ENCODE measurements around the gene MED15. TPM values are rescaled to one million over a fixed set of nuclear protein-coding genes. Genes with fewer than 3 reads are reported as not detected.
A peak's percentile ranks its signal among the peaks of the same experiment; 100 is the strongest.

MED15 gene
- total RNA-seq, 5 donors from 2014 or later (not counting 1 experiment from before 2014, with no cell fraction given): 214 to 317 (median 262) TPM

DNA sequence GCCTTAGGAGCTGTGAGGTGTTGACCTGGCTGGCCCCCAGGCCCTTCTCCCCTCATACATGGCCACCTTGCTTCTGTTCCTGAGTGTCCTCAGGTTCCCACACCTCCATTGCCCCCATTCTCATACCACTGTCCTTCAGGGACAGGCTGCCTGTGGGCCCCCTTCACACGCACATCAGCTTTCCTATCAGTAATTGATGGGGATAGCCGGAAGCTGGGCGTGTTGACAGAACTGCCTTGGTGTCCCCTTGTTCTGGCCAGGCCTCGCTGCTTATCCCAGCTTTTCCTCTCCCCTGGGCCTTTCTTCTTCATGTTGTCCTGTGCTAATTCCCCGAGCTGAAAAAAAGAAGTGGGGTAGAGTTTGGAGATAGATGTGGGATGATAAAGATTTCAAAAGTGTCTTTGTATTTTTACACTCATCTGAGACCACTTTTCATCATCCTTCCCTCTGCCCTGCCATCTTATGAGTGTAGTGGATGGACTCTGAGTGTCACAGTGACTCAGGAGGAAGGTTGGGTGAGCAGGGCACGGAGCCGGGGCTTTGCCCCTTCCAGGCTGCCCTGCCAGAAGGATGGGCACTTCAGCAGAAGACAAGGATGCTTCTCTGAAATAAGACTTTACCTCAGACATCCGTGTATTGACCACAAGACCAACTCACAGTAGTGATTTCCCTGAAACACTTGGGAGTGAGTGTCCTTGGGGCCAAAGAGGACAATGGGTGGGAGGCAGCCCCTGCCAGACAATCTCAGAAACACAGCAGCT is 42.8 kb downstream of the MED15 start:
- Histone ChIP-seq H3K27ac (ENCODE audit: low read length) (peak overlapping the region; percentile 82), H3K36me3 (ENCODE audit: control insufficient read depth in 2 of 2, extremely low read depth in 1 of 2, insufficient read depth in 1 of 2, low read length in 1 of 2) (peaks cover 14 to 37% of the 10 kb centered on the region in 2 donors), H3K4me3 (ENCODE audit: control insufficient read depth in 1 of 2, extremely low read depth in 1 of 2, low read length in 1 of 2) (peak overlapping the region; percentile 25 to 39), H3K4me1 (ENCODE audit: control insufficient read depth in 1 of 2, extremely low read depth in 1 of 2, insufficient read depth in 2 of 2, low read length in 2 of 2) (peaks cover 70 to 97% of the 10 kb centered on the region in 2 experiments), H3K27me3 (replicated peaks in 1 of 2; ENCODE audit: control insufficient read depth in 2 of 2, extremely low read depth in 1 of 2, insufficient read depth in 2 of 2, low read length in 1 of 2) (no peaks in the 10 kb centered on the region), H3K9me3 (no peaks in the 10 kb centered on the region)
- peak overlapping the region; percentile 98 to 99 for H3K27ac Mint-ChIP-seq
- CTCF ChIA-PET: interaction anchor here in 1 of 2 donors (0.6 to 1.4 kb wide), 3 partner anchors 12 to 19 kb away, joined by 3 to 7 read pairs (median 7); no protein-coding TSS in a partner anchor
- no peaks in the 10 kb centered on the region for H3K9me3 Mint-ChIP-seq
- DNase-seq (no peak), ATAC-seq (replicated peaks in 1 of 4) (no peak)
- no peaks in the 10 kb centered on the region for H3K27me3 Mint-ChIP-seq
- POLR2A ChIA-PET: no interaction called here
- H3K4me1 Mint-ChIP-seq: peaks cover 83 to 95% (median 92%) of the 10 kb centered on the region in 3 donors
- peaks cover 24% of the 10 kb centered on the region for H3K36me3 Mint-ChIP-seq
- WGBS (ENCODE audit: insufficient coverage): 64% methylated on average over 4 of the region's 8 CpGs
- H3K4me3 Mint-ChIP-seq: peak overlapping the region; percentile 75 to 81 (median 79)

DNA sequence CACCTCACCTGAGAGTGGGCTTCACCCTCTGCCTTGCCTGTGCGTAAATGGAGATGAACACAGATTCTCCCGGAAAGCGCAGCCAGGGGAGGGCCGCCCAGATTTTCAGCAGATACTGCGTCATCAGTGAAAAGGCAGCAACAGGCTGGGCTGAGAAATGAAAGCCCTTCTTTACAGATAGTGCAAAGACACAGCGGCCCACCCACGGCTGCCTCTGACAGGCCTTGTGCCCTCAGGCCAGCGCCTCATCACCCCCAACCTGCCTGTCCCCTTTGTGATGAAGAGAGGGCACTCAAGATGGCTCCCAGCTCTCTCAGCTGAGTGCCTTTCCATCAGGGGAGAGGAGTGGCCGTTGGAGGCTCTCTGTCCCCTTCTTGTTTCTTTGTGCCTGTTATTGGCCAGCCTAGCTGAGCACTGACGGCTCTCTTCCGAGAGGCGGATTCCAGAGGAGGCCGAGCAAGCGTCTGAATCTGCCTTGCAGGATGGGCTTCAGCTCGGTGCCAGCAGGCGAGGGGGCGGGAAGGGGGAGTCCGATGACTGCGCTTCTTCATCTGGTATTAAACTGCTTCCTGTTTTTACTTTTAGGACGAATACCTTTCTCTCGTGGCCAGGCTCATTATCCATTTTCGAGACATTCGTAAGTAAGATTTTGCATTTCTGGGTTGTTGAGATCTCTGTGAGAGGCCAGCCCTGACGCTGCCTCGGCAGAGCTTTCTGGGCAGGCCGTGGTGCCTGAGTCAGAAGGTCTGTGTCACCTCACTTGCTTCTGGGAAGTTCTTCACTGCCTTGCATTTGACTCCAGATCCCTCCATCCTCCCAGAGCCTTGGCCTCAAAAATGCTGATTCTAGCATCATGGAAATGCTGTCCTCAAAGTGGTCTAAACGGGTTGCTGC is 43.7 kb downstream of the MED15 start:
- peak; percentile 53 to 61 (median 55) for ATAC-seq (replicated peaks in 1 of 4)
- Histone ChIP-seq H3K36me3 (ENCODE audit: control insufficient read depth in 2 of 2, extremely low read depth in 1 of 2, insufficient read depth in 1 of 2, low read length in 1 of 2) (peaks cover 12 to 41% of the 10 kb centered on the region in 2 donors), H3K4me3 (ENCODE audit: control insufficient read depth in 1 of 2, extremely low read depth in 1 of 2, low read length in 1 of 2) (peak overlapping the region; percentile 36 to 39), H3K27me3 (replicated peaks in 1 of 2; ENCODE audit: control insufficient read depth in 2 of 2, extremely low read depth in 1 of 2, insufficient read depth in 2 of 2, low read length in 1 of 2) (no peaks in the 10 kb centered on the region), H3K9me3 (no peaks in the 10 kb centered on the region), H3K4me1 (ENCODE audit: control insufficient read depth in 1 of 2, extremely low read depth in 1 of 2, insufficient read depth in 2 of 2, low read length in 2 of 2) (peaks cover 72 to 97% of the 10 kb centered on the region in 2 experiments), H3K27ac (ENCODE audit: low read length) (peak overlapping the region; percentile 82)
- CTCF ChIA-PET: interaction anchor here (0.5 to 0.9 kb wide), 4 partner anchors 11 to 134 kb away, joined by 3 read pairs; no protein-coding TSS in a partner anchor
- Mint-ChIP-seq H3K27me3 (no peaks in the 10 kb centered on the region), H3K4me3 (peak overlapping the region; percentile 75 to 81 (median 79)), H3K4me1 (peaks cover 84 to 95% (median 92%) of the 10 kb centered on the region in 3 donors), H3K9me3 (no peaks in the 10 kb centered on the region), H3K36me3 (peaks cover 25% of the 10 kb centered on the region), H3K27ac (peak overlapping the region; percentile 98 to 99)
- POLR2A ChIA-PET: interaction anchor here in 1 of 2 donors (0.6 kb wide), 1 partner anchor 38 kb away, joined by 3 read pairs; no protein-coding TSS in a partner anchor
- DNase-seq: peak; percentile 42 to 76 (median 59)
- WGBS (ENCODE audit: insufficient coverage): 25% methylated on average over 23 of the region's 27 CpGs

DNA sequence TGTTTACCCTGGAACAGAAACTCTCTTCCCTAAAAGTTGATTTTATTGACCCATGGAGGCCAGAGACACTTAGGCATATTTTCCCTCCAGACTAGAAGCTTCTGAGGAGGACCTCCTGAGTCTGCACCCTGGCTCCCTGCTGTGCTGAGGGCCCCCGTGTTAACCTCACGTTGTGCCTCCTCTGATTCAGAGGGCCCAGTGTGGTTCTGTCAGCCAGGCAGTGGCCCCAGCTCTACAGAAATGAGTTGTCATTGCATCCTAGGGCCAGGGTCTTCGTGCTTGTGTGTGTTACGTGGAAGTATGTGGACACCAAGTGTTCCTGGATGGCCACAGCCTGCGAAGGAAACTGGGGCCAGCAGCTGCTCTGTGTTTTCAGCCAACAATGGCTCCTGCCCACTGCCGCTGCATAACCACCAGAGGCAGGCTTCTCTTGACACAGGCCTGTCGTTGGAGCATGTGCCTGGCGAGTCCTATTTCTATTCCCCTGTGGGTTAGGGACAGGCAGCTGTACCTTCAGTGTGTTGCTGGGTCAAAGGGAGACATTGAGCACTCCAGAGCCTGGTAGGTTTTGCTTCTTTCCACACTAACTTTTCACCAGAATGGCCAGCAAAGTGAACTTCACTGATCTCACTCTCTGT is 44.5 kb downstream of the MED15 start:
- Histone ChIP-seq H3K27me3 (replicated peaks in 1 of 2; ENCODE audit: control insufficient read depth in 2 of 2, extremely low read depth in 1 of 2, insufficient read depth in 2 of 2, low read length in 1 of 2) (no peaks in the 10 kb centered on the region), H3K4me1 (ENCODE audit: control insufficient read depth in 1 of 2, extremely low read depth in 1 of 2, insufficient read depth in 2 of 2, low read length in 2 of 2) (peaks cover 73 to 98% of the 10 kb centered on the region in 2 experiments), H3K4me3 (ENCODE audit: control insufficient read depth in 1 of 2, extremely low read depth in 1 of 2, low read length in 1 of 2) (peak overlapping the region in 1 of 2 donors; percentile 39), H3K27ac (ENCODE audit: low read length) (peak overlapping the region; percentile 82), H3K36me3 (ENCODE audit: control insufficient read depth in 2 of 2, extremely low read depth in 1 of 2, insufficient read depth in 1 of 2, low read length in 1 of 2) (peaks cover 12 to 45% of the 10 kb centered on the region in 2 donors), H3K9me3 (no peaks in the 10 kb centered on the region)
- H3K27ac Mint-ChIP-seq: peak overlapping the region; percentile 98 to 99
- H3K36me3 Mint-ChIP-seq: peaks cover 30% of the 10 kb centered on the region
- H3K27me3 Mint-ChIP-seq: no peaks in the 10 kb centered on the region
- DNase-seq (peak in 16 of 35 experiments; percentile 21 to 60 (median 39)), ATAC-seq (replicated peaks in 1 of 4) (peak in 2 of 4 experiments; percentile 24)
- H3K4me1 Mint-ChIP-seq: peaks cover 84 to 97% (median 93%) of the 10 kb centered on the region in 3 donors
- no peaks in the 10 kb centered on the region for H3K9me3 Mint-ChIP-seq
- H3K4me3 Mint-ChIP-seq: peak overlapping the region; percentile 75 to 81 (median 79)
- ChIA-PET CTCF (interaction anchor here (0.8 to 2.0 kb wide), 5 partner anchors 11 to 53 kb away, joined by 3 to 7 read pairs (median 3); partner anchors contain the start of gene MED15 (in 1 of the 2)), POLR2A (interaction anchor here in 1 of 2 donors (0.6 kb wide), 1 partner anchor 39 kb away, joined by 3 read pairs; no protein-coding TSS in a partner anchor)
- 47% methylated on average over 6 of the region's 8 CpGs for WGBS (ENCODE audit: insufficient coverage)

GRCh38 chr22:20552443-20553401 is 45.3 kb downstream of the MED15 start:
- peaks cover 12 to 45% of the 10 kb centered on the region in 2 donors for H3K36me3 ChIP-seq (ENCODE audit: control insufficient read depth in 2 of 2, extremely low read depth in 1 of 2, insufficient read depth in 1 of 2, low read length in 1 of 2)
- no peak for ATAC-seq (replicated peaks in 1 of 4)

More at GRCh38 chr22:20552443-20553401, 45.3 kb downstream of the MED15 start:
- H3K9me3 ChIP-seq: no peaks in the 10 kb centered on the region
- H3K4me1 ChIP-seq (ENCODE audit: control insufficient read depth in 1 of 2, extremely low read depth in 1 of 2, insufficient read depth in 2 of 2, low read length in 2 of 2): peaks cover 78 to 100% of the 10 kb centered on the region in 2 experiments
- Mint-ChIP-seq H3K4me1 (peaks cover 91 to 99% (median 97%) of the 10 kb centered on the region in 3 donors), H3K36me3 (peaks cover 34% of the 10 kb centered on the region), H3K4me3 (peak overlapping the region; percentile 75 to 81 (median 79)), H3K27me3 (no peaks in the 10 kb centered on the region), H3K27ac (peak overlapping the region; percentile 98 to 99), H3K9me3 (no peaks in the 10 kb centered on the region)
- no peak for DNase-seq
- H3K27me3 ChIP-seq (replicated peaks in 1 of 2; ENCODE audit: control insufficient read depth in 2 of 2, extremely low read depth in 1 of 2, insufficient read depth in 2 of 2, low read length in 1 of 2): no peaks in the 10 kb centered on the region
- ChIA-PET CTCF (interaction anchor here (0.5 to 2.0 kb wide), 7 partner anchors 10 to 124 kb away, joined by 3 to 7 read pairs (median 4); partner anchors contain the start of gene MED15 (in 1 of the 2)), POLR2A (interaction anchor here (0.6 kb wide), 3 partner anchors 27 to 449 kb away, joined by 3 read pairs; partner anchors contain the start of gene THAP7 (in 1 of the 2))
- H3K4me3 ChIP-seq (ENCODE audit: control insufficient read depth in 1 of 2, extremely low read depth in 1 of 2, low read length in 1 of 2): peak overlapping the region in 1 of 2 donors; percentile 39
- 72% methylated on average over 10 of the region's 15 CpGs for WGBS (ENCODE audit: insufficient coverage)
- H3K27ac ChIP-seq (ENCODE audit: low read length): peak overlapping the region; percentile 82
